ENCODE data around the gene PCSK6. TPM values are rescaled to one million over a fixed set of nuclear protein-coding genes. Genes with fewer than 3 reads are reported as not detected.

Gene PCSK6
- total RNA-seq, 2 experiments from 2014 or later: 0.28 TPM; not detected in 1

GRCh38 chr15:101273534-101273933, 216.0 kb downstream of the PCSK6 start:
- peaks cover 85% of the 10 kb centered on the region for H3K36me3 Mint-ChIP-seq (ENCODE audit: low read depth)
- TF ChIP-seq, protein P1, sequence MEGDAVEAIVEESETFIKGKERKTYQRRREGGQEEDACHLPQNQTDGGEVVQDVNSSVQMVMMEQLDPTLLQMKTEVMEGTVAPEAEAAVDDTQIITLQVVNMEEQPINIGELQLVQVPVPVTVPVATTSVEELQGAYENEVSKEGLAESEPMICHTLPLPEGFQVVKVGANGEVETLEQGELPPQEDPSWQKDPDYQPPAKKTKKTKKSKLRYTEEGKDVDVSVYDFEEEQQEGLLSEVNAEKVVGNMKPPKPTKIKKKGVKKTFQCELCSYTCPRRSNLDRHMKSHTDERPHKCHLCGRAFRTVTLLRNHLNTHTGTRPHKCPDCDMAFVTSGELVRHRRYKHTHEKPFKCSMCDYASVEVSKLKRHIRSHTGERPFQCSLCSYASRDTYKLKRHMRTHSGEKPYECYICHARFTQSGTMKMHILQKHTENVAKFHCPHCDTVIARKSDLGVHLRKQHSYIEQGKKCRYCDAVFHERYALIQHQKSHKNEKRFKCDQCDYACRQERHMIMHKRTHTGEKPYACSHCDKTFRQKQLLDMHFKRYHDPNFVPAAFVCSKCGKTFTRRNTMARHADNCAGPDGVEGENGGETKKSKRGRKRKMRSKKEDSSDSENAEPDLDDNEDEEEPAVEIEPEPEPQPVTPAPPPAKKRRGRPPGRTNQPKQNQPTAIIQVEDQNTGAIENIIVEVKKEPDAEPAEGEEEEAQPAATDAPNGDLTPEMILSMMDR (IDR thresholded peaks at IDR 0.05): no peak

DNA sequence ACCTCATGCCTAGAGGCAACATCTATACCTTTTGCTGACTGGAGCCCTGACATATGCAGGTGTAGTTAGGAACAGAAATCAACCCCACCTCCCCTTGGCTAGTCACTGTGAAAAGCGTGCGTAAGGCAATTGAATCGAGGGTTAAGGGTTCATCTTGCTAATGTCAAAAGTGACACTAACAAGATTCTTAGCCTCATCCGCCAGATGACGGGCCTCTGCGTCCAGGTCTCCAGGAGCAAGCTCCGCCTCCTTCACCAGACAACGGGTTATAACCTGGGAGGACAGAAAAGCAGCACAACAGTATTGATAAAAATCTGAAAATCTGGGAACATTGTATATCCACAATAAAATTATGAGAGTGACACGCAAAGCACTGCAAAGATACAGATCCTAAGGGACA, 216.9 kb downstream of the PCSK6 start:
- H3K27me3 ChIP-seq (ENCODE audit: control insufficient read depth in 1 of 2, insufficient read depth in 2 of 2, low read length in 2 of 2): no peaks in the 10 kb centered on the region
- no peak overlapping the region for H3K27ac ChIP-seq (ENCODE audit: low read depth in 1 of 2, low read length in 2 of 2)
- POLR2A ChIA-PET: interaction anchor here (0.7 kb wide), 1 partner anchor 15 kb away, joined by 3 read pairs; no protein-coding TSS in a partner anchor
- Mint-ChIP-seq H3K4me1 (ENCODE audit: low read depth) (peaks cover 12% of the 10 kb centered on the region), H3K9me3 (no peaks in the 10 kb centered on the region), H3K4me3 (no peak overlapping the region), H3K27ac (no peak overlapping the region), H3K36me3 (ENCODE audit: low read depth) (peaks cover 76% of the 10 kb centered on the region), H3K27me3 (no peaks in the 10 kb centered on the region)
- TF ChIP-seq, protein P1 (IDR thresholded peaks at IDR 0.05): no peak
- DNase-seq (no peak), ATAC-seq (ENCODE audit: poor library complexity) (no peak)
- peaks cover 16% of the 10 kb centered on the region for H3K4me1 ChIP-seq (ENCODE audit: insufficient read depth, low read length)
- intact Hi-C loops (cut with DNase I, micrococcal nuclease): loop anchor here in 1 of 2 experiments (10.0 kb wide), 1 partner anchor 928 kb away; the partner anchor contains the start of gene ADAMTS17
- no peaks in the 10 kb centered on the region for H3K9me3 ChIP-seq (ENCODE audit: control insufficient read depth in 1 of 2, insufficient read depth in 1 of 2, low read length in 2 of 2)
- H3K36me3 ChIP-seq (ENCODE audit: insufficient read depth, low read length): peaks cover 53% of the 10 kb centered on the region
- H3K4me3 ChIP-seq (ENCODE audit: low read length): no peak overlapping the region
- CTCF ChIA-PET: interaction anchor here (1.7 kb wide), 1 partner anchor 16 kb away, joined by 3 read pairs; no protein-coding TSS in a partner anchor

More at GRCh38 chr15:101273534-101273933, 216.0 kb downstream of the PCSK6 start:
- no peak overlapping the region for H3K27ac ChIP-seq (ENCODE audit: low read depth in 1 of 2, low read length in 2 of 2)
- intact Hi-C loops (cut with DNase I, micrococcal nuclease): loop anchor here in 1 of 2 experiments (10.0 kb wide), 1 partner anchor 929 kb away; the partner anchor contains the start of gene ADAMTS17
- no peaks in the 10 kb centered on the region for H3K27me3 ChIP-seq (ENCODE audit: control insufficient read depth in 1 of 2, insufficient read depth in 2 of 2, low read length in 2 of 2)
- H3K36me3 ChIP-seq (ENCODE audit: insufficient read depth, low read length): peaks cover 53% of the 10 kb centered on the region
- Mint-ChIP-seq H3K27me3 (no peaks in the 10 kb centered on the region), H3K9me3 (no peaks in the 10 kb centered on the region), H3K4me3 (no peak overlapping the region), H3K27ac (peak overlapping the region; percentile 3), H3K4me1 (ENCODE audit: low read depth) (peaks cover 21% of the 10 kb centered on the region)
- ChIA-PET POLR2A (interaction anchor here (1.7 kb wide), 1 partner anchor 22 kb away, joined by 3 read pairs; no protein-coding TSS in a partner anchor), CTCF (interaction anchor here (1.7 kb wide), 1 partner anchor 15 kb away, joined by 3 read pairs; no protein-coding TSS in a partner anchor)
- no peak overlapping the region for H3K4me3 ChIP-seq (ENCODE audit: low read length)
- H3K4me1 ChIP-seq (ENCODE audit: insufficient read depth, low read length): peaks cover 23% of the 10 kb centered on the region
- H3K9me3 ChIP-seq (ENCODE audit: control insufficient read depth in 1 of 2, insufficient read depth in 1 of 2, low read length in 2 of 2): no peaks in the 10 kb centered on the region
- DNase-seq: no peak
- no peak for ATAC-seq (ENCODE audit: poor library complexity)

- peak; percentile 41 for ATAC-seq (ENCODE audit: poor library complexity)
- peak in 1 of 14 experiments; percentile 66 for DNase-seq
- H3K27me3 Mint-ChIP-seq: no peaks in the 10 kb centered on the region
Measured at GRCh38 chr15:101269479-101270223, 219.9 kb downstream of the PCSK6 start.

More at GRCh38 chr15:101269479-101270223, 219.9 kb downstream of the PCSK6 start:
- peaks cover 58% of the 10 kb centered on the region for H3K36me3 Mint-ChIP-seq (ENCODE audit: low read depth)
- no peak overlapping the region for H3K4me3 ChIP-seq (ENCODE audit: low read length)
- ChIA-PET CTCF (no interaction called here), POLR2A (no interaction called here)
- H3K27ac ChIP-seq (ENCODE audit: low read depth in 1 of 2, low read length in 2 of 2): no peak overlapping the region
- no peaks in the 10 kb centered on the region for H3K9me3 ChIP-seq (ENCODE audit: control insufficient read depth in 1 of 2, insufficient read depth in 1 of 2, low read length in 2 of 2)
- no peak overlapping the region for H3K27ac Mint-ChIP-seq
- no peaks in the 10 kb centered on the region for H3K4me1 Mint-ChIP-seq (ENCODE audit: low read depth)
- peaks cover 45% of the 10 kb centered on the region for H3K36me3 ChIP-seq (ENCODE audit: insufficient read depth, low read length)
- no peaks in the 10 kb centered on the region for H3K4me1 ChIP-seq (ENCODE audit: insufficient read depth, low read length)
- H3K27me3 ChIP-seq (ENCODE audit: control insufficient read depth in 1 of 2, insufficient read depth in 2 of 2, low read length in 2 of 2): no peaks in the 10 kb centered on the region
- no peaks in the 10 kb centered on the region for H3K9me3 Mint-ChIP-seq
- TF ChIP-seq, protein P1 (IDR thresholded peaks at IDR 0.05): no peak
- intact Hi-C loops (cut with DNase I, micrococcal nuclease): loop anchor here in 1 of 2 experiments (10.0 kb wide), 1 partner anchor 925 kb away; the partner anchor contains the start of gene ADAMTS17
- no peak overlapping the region for H3K4me3 Mint-ChIP-seq

Data from CD4-positive, alpha-beta T cell (primary cell).